ENCODE data around the gene ABCC1.
A peak's percentile ranks its signal among the peaks of the same experiment; 100 is the strongest.
"Not testable (repeated sequence)": the region's sequence is repeated elsewhere in the genome, so short reads cannot be mapped to it uniquely, and the experiment has no call there.

The ABCC1 gene

GRCh38 chr16:15953929-15954813, 4.8 kb downstream of the ABCC1 start:
- DNase-seq (ENCODE audit: low spot score) = no peak
- TF ChIP-seq CTCF (IDR thresholded peaks at IDR 0.05; ENCODE audit: extremely low read depth, missing control alignments) = no peak

GRCh38 chr16:15954814-15955151, 5.4 kb downstream of the ABCC1 start:
- TF ChIP-seq CTCF (IDR thresholded peaks at IDR 0.05; ENCODE audit: extremely low read depth, missing control alignments) = no peak

GRCh38 chr16:15955425-15955824, 6.0 kb downstream of the ABCC1 start:
- DNase-seq (ENCODE audit: low spot score) = no peak
- no peak for TF ChIP-seq CTCF (IDR thresholded peaks at IDR 0.05; ENCODE audit: extremely low read depth, missing control alignments)

More at GRCh38 chr16:15954814-15955151, 5.4 kb downstream of the ABCC1 start:
- no peak for DNase-seq (ENCODE audit: low spot score)

GRCh38 chr16:15956106-15956505, 6.7 kb downstream of the ABCC1 start:
- not testable (repeated sequence) for DNase-seq (ENCODE audit: low spot score)

- no peak for DNase-seq (ENCODE audit: low spot score)
- TF ChIP-seq CTCF (IDR thresholded peaks at IDR 0.05; ENCODE audit: extremely low read depth, missing control alignments) = no peak
These were observed 9.4 kb downstream of the ABCC1 start for GRCh38 chr16:15958703-15959348.

- TF ChIP-seq CTCF (IDR thresholded peaks at IDR 0.05; ENCODE audit: extremely low read depth, missing control alignments) = no peak
- DNase-seq (ENCODE audit: low spot score) = no peak
These were observed 10.9 kb downstream of the ABCC1 start for GRCh38 chr16:15960124-15960971.

- DNase-seq (ENCODE audit: low spot score) = peak; percentile 78
- no peak for TF ChIP-seq CTCF (IDR thresholded peaks at IDR 0.05; ENCODE audit: extremely low read depth, missing control alignments)
These were observed 11.7 kb downstream of the ABCC1 start for GRCh38 chr16:15961060-15961511.
